ENCODE results near the gene FLT1.

The FLT1 gene

DNA sequence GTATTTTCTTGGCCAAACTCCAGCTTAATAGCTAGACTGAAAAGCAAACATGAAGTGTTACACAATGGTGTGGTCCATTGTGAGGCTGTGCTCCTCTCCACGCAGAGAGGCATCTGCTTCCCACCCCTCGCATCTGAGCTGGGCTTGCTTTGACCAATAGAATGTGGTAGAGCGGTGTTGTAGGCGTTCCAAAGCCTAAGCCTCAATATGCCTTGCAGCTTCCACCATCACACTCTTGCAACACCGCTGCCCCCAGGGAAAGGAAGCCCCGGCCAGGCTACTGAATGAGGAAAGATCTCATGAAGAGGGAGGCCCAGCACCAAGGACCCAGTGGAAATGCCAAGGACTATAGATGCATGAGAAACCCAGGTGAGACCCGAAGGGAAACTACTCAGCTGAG is 9.4 kb downstream of the FLT1 start:
- DNase-seq (ENCODE audit: low read depth), result no peak

DNA sequence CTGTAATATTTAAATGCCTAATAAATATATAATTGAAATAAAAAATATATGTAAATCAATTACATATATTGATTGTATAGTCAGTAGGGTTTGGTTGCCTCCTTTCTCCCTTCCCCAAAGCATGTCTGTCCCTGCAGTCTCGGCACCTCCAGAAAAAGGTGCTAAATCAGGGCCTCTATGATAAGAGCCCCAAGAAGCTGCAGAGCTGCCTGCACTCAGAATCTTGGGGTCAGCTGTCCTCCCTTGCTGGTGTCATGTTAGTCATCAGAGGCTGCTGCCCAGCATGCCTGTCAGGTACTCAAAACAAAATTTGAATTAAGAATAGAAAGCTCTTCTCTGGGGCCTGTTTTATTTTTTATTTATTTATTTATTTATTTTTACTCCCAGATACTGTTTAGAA is 9.8 kb downstream of the FLT1 start:
- no peak for DNase-seq (ENCODE audit: low read depth)

DNA sequence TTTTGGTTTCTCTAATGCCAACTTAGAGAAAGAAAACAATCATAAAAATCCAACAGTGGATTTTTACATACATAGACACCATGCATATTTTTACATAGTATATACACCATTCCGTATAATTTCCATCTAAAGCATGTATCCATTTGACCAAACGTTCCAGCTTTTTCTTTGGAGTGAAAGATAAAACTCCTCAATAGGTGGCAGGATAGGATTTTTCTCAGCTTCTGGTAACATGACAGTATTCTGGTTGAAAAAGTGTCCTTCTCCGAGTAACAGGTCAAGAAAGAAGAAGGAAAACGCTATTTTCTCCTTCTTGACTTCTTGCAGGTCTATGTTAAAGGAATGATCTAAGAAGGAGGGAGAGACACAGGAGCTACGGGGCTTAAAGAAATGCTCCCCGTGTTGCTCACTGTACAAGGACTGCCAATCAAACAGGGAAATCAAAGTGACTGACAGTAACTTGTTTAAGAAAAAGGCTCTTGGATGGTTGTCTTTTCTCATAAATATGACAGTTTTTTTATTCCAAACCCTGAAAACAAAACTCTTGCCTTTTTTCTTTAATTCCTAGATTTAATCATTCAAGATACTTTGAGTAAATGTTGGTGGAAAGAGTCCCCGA is 11.5 kb downstream of the FLT1 start:
- DNase-seq (ENCODE audit: low read depth), result no peak

DNA sequence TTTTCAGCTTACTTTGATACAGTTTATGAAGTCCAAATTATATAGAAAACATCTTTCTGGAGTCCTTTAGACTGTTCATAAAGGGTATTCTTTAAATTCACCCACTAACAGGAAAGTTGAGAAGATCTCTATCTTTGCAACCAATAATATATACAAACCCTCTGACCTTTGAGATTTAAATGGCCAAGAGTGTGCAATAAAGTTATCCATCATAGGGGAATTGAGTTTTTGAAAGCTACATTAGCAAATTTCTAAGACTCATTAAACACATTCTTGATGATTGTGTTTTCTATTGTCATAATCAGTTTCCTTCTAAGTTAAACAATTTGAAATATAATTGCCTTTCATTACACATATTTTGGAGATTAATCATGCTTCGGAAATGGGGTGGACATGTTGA is 15.9 kb downstream of the FLT1 start:
- DNase-seq (ENCODE audit: low read depth), result no peak

DNA sequence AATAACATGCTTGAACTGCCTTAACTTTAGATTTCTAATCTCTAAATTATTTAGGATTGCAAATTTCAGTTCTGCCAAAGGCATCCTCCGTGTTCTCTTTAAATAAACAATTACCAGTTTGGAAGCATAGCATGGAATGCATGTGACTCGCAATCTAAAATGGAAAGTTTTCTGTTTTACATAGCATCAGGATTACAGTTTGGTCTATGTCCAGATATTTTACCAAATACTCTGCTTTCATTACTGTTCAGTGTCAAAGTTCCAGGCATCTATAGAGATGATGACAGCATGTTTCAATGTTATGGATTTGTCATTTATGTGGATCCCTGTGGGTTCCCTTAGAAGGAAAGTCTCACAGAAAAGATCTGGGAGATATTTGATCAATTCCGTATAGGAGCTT is 16.8 kb downstream of the FLT1 start:
- DNase-seq (ENCODE audit: low read depth), result no peak

DNA sequence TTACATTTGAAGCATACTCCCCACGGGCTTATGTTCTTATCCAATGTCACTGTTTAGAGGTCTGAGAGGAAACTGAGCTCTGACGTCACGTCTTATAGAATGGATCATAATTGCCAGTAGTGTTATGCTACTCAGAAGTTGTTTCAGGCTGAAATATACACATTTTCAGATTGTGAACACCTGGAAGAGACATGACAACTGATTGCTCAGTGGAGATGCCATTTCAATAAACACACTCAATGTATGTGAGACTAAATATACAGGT is 17.3 kb downstream of the FLT1 start:
- DNase-seq (ENCODE audit: low read depth), result no peak

DNA sequence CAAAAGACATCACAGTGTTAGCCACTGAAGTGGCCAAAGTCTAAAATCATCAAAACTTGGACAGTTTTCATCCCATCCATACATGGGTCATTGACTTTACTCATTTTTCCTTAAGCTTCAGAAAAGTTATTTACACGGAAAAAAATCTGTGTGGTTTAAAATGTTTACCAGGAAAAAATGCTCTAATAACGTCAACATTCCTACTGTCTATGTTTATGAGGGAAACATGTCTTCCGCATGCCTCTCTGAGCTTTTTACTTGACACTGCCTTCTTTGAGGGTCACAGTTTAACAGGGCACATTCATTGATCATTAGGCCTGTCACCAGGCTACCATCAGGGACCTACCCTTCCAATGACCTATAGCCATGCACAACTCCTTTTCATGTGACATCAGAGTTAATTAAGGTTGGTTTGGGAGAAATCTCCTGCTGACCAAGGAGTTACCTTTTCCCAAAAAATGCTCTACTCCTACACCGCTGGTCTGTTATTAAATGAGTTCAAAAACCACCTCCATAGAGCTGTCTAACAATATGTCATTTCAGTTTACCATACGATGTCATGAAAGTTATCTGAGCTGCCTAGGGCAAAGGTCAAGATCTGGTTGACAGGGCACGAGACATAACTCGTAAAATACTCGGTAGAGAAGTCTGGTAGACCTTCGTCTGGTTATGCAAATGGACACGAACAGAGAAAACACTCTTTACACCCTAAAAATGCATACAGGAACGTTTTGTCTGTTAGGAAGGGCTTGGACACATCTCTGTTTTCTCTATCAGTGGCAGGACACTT is 17.8 kb downstream of the FLT1 start:
- no peak for DNase-seq (ENCODE audit: low read depth)

DNA sequence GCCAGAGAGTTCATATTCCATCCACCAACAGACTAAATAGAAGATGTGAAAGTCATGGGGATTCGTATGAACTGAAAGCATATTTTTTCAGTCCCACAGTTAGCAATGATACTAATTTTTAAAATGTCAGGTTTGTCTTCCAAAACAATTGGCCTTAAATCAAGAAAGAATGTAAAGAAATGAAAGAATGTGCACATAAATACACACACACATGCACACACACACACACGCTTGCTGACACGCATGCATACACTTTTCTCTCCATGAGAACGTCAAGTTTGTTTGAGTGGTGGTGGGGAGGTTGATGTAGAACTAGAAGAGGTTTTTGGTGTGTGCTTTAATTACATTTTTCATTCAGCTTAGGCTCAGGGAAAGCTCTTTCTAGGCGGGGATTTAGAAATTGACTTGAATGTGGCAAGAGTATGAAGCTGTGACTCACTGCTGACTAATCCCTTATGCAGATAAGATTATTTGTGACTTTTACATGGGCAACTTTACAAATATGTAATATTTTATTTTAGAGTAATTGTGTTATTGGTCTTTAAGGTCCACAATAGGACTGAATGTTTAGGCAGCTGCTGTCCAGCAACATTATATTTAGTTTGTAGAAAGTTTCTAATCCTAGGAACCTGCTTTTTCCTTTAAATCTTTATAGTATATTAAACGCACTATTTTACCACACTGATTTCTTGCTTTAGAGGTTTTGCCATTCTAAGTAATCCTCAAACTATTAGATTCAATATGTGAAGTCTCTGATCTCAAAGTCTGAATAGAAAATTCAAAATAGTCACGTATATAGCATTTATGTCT is 18.8 kb downstream of the FLT1 start:
- no peak for DNase-seq (ENCODE audit: low read depth)

DNA sequence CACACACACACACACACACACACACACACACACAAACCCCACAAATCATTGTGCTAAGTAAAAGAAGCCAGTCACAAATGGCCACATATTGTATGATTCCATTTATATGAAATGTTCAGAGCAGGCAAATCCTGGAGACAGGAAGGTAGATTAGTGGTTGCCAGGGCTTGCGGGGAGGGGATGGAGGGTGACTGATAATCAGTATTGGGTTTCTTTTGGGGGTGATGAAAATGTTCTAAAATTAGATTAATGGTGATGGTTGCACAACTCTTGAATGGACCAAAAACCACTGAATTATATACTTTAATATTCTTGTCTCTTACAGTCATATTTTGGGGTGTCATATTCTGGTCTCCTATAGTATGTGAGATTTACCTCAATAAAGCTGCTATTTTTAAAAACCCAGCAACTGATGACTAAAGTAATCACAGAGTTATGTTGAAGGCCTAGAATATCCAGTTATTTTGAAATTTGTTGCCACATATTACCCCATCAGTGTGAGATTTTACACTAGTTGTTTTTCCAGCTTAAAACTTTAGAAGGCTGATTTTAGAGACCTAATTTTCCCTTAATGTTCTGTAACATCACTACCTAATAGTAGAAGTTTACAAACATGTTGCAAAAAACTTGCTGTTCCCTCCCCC is 20.3 kb downstream of the FLT1 start:
- DNase-seq (ENCODE audit: low read depth), result no peak

DNA sequence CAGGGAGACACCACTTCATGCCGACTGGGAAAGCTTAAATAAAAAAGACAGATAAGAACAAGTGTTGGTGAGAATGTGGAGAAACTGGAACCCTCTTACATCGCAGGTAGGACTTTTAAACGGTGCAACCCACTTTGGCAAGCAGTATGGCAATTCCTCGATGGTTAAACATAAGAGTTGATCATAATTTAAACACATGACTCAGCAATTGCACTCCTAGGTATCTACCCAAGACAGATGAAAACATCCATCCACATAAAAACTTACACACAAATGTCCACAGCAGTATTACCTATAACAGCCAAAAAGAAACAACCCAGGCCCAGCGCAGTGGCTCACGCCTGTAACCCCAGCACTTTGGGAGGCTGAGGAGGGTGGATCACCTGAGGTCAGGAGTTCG is 21.9 kb downstream of the FLT1 start:
- DNase-seq (ENCODE audit: low read depth), result no peak

DNA sequence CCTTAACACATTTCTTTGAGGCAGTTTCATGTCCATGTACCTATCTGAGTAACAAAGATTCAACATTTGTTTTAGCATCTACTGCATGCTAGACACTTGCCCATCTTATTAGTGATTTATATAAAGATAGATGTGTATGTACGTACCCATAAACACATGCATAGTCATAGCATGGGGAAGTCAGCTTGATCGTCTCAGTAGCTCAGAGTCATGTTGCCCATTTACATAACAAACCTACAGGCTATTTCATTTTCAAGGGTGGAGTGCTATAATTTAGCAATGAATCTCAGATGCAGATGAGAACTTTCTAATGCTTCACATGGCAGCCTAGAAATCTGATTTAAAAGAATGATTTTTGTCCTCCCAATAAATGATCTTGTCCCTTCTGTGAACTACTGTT is 23.5 kb downstream of the FLT1 start:
- DNase-seq (ENCODE audit: low read depth), result no peak

DNA sequence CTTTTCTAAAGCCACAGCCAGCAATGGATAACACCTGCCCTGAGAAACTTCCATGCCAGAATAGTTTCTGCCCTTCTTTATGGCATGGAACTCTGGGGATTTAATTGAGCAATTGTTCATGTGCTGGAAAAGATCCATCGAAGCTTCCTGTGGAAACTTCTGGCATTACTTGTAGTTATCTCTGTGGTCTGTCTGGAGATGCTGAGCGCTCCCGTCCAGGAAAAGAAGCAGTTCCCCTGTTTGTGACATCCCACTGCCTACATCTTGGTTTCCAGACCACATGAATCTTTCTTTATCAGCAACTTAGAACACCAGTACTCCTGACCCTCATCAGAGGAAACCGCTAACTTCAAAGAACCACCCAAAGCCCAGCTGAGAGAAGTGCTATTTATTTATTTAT is 24.6 kb downstream of the FLT1 start:
- DNase-seq (ENCODE audit: low read depth), result no peak

DNA sequence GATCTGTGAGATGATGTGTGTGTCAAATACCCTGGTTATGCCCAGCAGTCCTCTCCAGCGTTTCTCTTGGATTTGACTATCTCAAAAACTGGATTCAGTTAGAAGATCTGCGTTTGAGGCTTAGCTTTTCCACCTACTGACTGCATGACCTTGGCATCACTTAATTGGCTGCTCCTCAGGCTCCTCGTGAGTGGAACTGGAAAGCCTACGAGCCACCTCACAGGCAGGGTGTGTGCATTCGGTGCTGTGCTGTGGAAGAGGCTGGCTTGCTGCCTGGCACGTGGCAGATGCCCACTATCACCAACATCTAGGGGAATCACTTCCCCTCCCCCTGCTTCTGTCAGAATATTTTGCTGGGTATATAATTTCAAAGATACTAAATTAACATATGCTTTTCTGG is 25.6 kb downstream of the FLT1 start:
- no peak for DNase-seq (ENCODE audit: low read depth)

DNA sequence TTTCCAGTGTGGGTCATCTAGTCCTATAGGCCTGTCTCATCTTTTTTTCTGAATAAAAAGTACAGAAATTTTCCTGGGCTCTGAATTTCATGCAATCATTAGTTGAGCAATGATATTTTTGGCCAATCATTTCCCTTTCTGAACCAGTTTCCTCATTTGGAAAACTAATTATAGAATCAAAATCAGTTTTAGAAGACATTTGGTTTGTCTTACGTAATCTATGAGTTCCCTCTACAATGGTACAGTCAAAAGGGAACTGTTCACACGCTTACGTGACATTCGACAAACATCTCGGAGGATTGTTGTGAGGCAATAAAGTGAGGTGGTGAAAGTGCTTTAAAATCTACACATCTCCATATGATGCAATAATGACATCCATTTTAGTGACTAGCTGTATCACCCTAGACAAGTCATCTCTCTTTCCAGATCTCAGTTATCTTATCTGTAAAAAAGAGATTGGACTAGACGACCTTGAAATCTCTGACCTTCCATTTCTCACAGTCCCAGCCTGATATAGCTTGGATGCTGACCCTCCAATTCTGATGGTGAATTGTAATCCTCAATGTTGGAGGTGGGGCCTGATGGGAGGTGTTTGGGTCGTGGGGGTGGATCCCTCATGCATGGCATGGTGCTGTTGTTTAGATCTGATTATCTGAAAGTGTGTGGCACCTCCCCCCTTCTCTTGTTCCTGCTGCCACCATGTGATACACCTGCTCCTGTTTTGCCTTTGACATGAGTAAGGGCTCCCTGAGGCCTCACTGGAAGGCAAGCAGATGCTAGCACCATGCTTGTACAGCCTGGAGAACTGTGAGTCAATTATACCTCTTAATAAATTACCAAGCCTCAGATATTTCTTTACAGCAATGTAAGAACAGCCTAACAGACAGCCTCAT is 26.7 kb downstream of the FLT1 start:
- no peak for DNase-seq (ENCODE audit: low read depth)

DNA sequence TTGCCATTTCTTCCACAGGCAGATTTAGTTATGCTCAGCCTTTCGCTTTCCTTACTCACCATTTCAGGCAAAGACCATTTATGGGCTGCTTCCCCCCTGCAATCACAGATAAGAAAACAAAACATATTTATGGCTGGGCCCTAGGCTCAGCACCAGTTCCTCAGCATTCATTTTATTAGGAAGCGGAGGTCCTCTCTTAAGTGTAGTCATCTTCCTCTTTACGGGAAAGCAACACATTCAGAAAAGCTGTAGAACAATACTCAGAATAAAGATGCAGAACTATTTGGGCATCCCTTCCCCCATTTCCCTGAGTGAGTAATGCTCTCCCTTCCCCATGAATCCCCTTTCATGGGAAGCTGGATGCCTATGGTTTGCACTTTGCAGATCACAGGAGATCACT is 27.9 kb downstream of the FLT1 start:
- DNase-seq (ENCODE audit: low read depth), result no peak

DNA sequence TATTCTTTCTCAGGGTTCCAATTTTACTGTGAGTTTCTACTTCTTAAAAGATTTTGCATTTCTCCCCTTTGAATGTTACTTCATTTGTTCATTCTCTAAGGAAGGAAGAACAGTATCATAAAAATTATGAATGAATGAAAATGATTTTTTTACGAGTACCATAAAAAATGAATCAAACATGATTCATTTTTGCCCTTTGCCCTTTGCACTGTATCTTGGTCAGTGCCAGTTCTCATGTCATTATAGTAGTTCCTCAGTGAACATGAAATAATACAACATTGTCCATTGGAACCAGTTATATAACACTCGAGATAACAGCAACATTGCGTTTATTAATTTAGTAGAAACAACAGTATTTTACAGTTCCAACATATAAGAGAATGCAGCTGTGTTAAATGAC is 28.8 kb downstream of the FLT1 start:
- no peak for DNase-seq (ENCODE audit: low read depth)

DNA sequence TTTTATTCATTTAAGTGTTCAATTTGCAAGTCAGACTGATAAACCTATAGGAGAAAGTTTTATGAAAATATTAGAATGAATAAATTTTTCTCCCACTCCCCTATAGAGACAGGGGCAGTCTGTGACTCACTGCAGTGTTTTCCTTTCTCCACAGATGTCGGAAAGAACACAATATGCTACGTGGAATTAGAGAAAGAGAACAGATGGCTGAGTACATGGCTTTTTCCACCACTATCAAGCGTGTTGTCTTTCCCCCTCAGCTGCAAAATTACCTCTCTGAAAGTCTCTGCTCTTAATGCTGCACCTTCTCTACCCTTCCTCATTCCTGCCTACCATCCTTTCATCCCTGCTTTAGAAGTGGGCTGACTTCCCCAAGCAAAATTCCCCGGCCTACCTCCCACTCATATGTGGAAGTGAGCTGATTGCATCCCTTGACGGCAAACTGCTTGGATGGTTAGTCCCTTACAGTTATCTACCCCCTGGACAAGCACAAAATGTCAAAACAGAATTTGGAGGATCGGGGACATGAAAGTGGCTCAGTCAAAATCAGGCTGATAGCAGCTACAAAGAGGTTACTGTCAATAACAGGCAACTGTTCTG is 30.0 kb downstream of the FLT1 start:
- no peak for DNase-seq (ENCODE audit: low read depth)

DNA sequence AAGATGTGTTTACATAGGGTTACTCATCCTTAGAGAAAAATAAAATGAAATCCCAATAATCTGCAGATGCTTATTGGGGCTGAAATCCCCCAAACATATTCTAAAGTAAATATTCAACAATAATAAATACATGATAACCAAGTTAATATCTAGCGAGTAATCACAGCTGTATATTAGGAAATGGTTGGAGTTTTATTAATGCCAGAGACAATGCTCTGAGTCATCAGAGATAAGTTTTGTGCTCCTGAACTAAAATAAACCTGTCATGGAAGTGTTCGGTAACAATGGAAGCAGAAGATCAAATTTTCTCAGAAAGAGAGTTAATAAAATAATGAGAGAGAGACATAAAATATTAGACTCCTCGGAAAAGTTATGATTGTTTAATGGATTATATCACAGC is 31.4 kb downstream of the FLT1 start:
- no peak for DNase-seq (ENCODE audit: low read depth)

DNA sequence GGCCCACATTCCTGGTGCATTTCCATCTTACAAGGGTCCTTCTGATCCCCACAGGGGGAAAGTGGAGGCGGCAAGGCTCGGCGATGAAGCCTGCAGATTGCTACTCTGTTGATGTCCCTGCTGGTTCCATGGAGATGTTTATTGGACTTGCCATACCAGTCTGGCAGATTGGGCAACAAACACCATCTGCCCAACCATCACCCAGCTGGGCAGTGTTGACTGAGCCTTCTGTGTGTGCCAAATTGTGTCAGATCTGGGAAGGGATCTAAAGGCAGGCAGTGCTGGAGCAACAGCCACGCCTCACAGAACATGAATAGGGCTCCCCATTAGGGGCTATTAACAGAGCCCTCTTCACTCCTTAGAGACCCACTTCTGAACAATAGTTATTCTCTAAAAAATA is 35.0 kb downstream of the FLT1 start:
- DNase-seq (ENCODE audit: low read depth), result no peak

DNA sequence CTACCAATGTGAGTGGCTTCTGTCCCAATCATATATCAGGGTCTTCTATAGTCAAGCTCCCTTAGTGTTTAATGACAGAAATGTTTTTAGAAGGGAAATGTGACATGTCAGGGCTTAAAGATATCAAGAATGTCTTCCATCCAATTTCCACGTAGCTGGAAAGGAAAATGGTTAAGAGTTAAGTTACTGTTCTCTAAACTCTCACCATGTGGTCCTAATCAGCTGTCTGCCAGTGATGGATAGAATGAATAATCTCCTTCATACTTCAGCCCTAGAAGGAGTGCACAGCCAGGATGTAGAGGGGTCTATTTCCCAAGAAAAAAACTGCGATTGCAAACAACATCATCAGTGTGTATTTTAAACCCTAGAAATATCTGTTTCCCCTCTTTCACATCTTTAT is 36.3 kb downstream of the FLT1 start:
- DNase-seq (ENCODE audit: low read depth), result no peak

DNA sequence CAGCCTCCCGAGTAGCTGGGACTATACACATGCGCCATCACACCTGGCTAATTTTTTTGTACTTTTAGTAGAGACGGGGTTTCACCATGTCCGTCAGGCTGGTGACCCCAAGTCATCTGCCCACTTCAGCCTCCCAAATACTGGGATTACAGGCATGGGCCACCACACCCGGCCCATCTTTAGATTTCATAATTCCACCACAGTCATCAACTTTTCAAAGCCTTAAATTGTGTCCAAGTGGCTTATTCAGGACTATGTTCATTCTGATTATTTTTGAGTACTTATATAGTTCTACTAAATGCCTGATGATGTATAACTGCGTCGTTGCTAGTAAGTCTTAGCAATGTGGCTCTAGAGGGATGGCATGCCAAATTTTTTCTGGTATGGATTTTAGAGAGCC is 36.9 kb downstream of the FLT1 start:
- DNase-seq (ENCODE audit: low read depth), result no peak

DNA sequence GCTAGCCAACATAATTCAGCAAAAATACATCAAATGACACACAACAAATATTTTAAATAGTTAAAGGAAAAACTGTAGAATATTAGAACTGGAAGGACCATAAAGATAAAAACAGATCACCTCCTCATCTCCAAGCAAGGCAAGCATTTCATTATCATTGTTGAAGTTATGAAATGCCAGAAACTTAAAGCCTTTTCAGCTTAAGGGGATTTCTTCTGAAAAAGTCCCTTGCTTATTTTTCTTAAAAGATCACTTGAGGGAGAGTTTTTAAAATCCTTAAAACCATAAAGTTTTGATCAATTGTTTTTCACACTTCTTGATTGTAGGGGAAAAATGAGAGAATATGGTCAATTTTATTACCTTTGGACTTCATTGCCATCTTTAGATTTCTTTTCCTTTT is 37.4 kb downstream of the FLT1 start:
- no peak for DNase-seq (ENCODE audit: low read depth)

Data from stimulated activated CD8-positive, alpha-beta memory T cell treated with anti-CD3 and anti-CD28 coated beads, Interleukin-15, amount 100 ng/mL, for 1 hour (primary cell).